CD4-positive, alpha-beta T cell treated with Interleukin-1 beta for 1 hour (primary cell): ENCODE measurements around the gene SLC66A2.
A peak's percentile ranks its signal among the peaks of the same experiment; 100 is the strongest.

Experiments used
- DNase-seq, 2 donors: peaks; one replicate each; pipeline ENCODE4 v3.0.0-alpha.2; 2020 to 2022

Gene SLC66A2

DNA sequence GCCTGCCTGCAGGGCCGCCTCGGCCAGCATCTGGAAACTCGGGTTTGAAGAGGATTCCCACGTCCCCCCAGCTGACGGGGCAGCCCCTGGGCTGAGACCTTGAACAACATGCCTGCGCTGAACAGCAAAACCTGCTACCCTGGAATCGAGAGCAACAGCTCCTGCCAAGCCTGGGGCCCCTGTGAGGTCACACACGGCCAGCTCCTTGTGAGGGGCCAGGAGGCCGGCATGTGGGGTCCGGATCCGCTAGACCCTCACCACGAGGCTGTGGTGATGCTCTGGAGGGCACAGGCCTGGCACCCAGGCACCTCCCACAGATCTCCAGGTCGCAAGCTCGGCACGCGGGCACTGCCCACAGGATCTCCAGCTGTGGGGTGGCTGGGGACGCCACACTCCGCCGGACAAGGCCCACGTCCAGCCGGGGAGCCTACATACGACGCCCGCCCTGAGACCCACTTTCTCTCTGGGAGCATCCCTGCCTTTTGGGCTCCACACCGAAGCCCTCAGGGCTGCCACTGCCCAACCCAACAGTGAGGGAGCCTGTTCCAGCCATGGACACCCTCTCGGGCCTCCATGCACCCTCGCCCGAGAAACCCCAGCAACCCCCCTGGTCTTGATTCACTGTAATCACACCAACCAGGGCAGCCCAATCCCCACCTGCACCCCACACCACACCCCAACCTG is 34.1 kb downstream of the SLC66A2 start:
- no peak for DNase-seq

DNA sequence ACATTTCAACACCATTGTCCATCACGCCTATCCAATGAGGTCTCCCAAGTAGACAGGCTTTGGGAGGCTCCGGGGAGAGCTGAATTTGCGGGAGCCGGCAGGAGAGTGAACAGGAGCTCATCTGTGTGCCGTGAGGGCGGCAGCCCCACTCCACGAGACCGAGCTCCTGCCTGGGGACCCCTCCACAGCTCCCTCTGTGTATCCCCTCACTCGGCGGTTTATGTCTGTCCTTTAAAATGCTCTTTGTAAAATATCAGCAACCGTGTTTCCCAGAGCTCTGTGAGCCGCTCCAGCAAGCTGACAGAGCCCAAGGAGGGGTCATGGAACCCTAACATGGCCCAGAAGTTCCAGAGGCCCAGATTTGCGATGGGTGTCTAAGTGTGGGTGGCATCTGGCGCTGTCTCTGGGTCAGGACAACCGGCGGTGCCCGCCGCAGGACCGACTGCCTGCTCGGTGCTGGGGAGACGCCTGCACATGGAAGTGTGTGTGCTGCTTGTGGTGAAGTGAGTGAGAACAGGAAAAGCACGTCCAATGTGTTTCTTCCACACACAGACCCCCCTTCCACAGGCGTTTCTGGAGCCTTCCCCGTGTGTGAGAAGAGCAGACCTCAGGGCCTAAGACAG is 34.8 kb downstream of the SLC66A2 start:
- DNase-seq = peak in 1 of 2 donors; percentile 0

DNA sequence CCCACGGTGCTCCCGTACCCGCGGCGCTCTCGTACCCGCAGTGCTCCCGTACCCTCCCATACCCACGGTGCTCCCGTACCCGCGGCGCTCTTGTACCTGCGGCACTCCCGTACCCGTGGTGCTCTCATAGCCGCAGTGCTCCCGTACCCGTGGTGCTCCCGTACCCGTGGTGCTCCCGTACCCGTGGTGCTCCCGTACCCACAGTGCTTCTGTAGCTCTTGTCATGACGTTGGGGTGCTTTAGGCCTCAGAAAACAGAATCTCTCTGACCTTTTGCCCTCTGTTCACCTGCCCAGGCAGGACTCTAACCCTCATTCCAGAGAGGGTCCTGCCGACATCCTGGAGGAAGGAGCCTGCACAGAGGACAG is 35.3 kb downstream of the SLC66A2 start:
- DNase-seq = no peak

DNA sequence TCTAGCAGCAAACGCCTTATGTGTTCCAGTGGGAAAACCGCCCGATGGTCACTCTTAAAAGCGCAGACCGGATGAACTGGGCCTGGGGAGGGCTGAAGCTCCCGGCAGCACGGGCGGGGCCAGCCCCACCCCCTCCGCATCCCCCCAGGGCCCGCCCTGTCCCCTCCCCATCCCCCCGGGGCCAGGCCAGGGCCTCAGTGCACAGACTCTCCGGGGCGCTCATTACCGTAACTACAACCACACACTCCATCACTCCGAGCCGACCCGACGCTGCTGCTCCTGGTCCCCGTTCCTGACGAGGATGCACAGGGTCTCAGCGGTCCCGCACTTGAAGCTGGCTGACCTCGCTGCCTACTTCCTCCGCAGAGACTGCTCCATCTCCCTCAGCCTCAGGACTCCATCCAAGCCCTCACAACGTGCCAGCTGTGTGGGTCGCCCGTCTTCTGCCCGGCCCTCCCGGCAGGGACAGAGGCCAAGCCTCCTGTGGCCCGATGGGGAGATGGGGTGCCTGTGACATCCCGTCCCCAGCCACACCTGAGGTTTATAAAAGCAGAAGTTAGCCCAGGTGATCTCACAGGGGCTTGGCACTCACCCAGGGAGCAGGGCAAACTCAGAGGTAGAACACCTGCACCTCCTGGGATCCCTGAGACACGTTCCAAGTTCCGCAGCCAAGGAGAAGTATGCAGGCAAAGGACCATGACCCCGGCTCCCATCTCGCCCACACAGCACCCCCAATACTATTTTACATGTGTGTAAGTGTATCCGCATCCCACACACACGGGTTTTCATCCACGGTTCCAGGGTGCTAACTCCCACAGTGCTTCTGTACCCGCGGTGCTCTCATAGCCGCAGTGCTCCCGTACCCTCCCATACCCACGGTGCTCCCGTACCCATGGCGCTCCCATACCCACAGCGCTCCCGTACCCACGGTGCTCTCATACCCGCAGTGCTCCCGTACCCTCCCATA is 36.0 kb downstream of the SLC66A2 start:
- DNase-seq = peak in 1 of 2 donors; percentile 0

DNA sequence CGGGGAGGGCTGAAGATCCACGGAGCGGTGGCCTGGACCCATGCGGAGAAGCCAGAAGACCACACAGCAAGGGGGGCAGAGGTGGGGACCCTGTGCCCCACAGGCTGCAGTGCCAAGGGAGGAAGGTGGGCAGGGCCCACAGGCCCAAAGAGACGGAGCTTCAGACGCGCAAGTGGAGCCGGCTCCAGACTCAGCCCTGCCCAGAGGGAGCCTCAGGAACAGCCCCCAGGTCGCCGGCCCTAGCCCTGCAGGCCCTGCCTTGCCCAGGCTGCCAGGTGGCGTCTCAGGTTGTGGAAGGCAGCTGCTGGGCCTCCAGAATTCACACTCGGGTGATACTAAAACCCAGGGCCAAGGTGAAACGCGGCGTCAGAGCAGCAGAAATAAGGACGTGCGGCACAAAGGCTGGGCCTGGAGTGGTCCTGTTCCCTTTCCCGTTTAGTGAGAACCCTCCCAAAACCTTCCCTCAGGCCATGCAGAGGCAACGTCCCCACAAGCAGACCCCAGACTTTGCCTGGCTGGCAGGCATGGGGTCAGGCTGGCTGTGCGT is 36.8 kb downstream of the SLC66A2 start:
- DNase-seq = peak in 1 of 2 donors; percentile 0

DNA sequence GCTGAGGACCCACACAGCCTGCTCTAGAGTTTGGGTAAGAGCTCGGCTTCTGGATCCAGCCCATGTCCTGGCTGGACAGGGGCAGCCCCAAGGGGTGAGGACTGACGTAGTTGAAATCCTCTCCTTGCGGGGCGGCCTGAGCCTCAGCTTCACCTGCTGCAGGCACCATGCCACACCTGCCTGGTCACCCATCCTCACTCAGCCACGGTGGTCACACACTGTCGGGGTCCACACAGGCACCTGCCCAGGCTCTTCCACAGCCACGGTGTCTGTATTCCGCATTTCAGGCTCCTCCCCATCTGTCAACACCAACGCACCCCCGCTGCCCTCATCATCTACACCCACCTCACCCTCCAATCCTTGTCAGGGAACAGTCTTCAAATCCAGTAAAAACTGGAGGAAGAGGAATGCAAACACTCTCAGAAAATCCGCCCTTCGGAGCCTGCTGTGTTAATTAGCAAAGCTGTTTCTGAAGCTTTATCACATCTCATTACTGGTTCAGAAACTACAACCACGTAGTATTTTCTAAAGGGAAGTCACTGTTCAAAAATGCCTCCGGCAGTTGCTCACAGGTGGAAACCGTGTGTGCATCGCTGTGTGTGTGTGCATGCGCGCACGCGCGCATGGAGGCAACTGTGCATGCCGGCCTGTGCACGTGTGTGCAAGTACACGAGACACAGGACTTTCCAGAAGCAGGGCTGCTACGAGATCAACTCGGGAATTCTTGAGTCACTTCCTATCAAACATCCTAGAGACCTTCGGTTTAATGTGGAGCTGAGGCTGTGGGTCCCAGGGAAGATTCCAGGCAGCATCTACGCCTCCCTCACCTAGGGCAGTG is 38.2 kb downstream of the SLC66A2 start:
- DNase-seq = peak in 1 of 2 donors; percentile 0

DNA sequence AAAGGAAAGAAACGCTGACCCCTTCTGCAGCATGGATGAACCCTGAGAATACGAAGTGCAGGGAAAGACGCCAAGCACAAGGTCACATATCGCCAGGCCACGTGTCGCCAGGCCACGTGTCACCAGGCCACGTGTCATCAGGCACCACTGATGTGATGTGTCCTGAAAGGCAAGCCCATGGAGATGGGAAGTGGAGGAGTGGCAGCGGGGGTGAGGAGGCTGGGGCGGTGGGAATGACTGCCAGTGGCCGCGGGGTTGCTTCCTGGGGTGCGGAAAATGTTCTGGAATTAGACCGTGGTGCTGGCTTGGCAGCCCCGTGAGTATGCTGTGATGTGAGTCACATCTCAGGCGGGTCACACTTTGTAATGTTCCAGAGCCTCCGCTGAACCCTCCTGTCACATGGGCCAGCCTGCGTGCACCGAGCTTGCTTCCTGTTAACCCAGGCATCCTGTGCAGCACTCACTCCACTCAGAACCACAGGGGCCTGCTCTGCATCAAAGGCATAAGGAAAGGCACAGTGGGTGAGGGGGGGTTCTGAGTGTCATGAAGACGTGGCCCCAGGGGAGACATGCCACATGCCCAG is 39.0 kb downstream of the SLC66A2 start:
- DNase-seq = peak in 1 of 2 donors; percentile 37

DNA sequence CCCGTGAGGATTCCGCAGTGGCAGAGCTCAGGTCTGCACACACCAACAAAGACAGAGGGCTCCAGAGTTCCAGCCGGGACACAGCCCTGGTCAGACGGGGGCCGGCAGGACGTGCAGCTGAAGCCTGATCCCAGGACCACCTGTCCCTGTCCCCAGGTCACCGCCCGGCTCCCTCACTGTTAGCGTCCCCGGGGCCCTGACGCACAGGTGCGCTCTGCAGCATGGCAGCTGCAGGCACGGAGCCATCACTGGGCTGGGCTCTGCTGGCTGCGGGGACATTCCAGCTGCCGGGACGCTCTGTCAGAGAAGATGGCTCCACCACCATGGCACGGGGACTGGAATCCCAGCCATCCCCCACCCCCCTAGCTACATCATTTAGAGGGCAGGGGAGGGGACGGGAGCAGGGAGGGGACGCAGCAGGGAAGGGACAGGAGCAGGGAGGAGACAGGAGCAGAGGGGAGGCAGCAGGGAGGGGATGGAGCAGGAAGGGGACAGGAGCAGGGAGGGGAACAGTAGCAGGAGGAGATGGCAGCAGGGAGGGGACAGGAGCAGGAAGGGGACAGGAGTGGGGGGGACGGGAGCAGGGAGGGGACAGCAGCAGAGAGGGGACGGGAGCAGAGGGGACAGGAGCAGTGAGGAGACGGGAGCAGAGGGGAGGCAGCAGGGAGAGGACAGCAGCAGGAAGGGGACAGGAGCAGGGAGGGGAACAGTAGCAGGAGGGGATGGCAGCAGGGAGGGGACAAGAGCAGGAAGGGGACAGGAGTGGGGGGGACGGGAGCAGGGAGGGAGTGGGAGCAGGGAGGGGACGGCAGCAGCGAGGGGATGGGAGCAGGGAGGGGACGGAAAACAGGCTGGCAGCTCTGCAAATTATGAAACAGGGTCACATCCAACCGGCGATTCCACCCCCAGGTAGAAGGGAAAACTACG is 39.8 kb downstream of the SLC66A2 start:
- DNase-seq = peak in 1 of 2 donors; percentile 0

DNA sequence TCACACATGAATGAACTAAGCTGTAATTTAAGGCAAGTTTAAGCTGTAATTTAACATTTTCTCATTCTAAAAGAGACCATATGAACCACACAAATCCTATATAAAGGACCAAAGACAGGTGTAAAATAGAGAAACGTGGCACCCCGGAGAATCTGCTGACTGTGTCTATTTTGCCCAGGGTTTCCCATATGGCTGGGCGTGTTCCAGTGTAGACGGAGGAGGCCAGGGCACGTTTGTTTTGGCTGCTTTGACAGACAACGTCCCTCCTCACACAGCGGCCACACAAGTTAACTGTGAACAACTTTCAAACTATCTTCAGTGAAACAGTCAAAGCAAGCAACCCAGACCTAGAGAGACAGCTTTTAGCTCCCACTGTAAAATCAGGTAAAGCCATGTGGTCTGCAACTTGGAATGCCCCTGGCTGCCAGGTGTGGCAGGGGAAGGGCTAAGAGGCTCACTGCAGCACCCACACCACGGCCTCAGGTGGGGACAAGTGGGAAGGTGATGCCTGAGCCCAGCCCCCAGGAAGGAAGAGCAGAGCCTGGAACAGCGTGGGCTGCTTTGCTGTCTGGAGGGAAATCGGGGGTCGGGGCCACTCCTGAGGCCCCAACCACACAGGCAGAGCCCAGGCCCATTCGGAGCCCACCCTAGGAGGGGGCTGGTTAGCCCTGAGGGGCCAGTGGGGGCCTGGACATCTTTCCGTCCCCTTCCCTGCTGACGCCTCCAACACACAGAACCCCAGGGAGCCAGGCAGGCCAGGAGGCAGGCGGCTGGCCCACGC is 40.7 kb downstream of the SLC66A2 start:
- DNase-seq = peak in 1 of 2 donors; percentile 0

DNA sequence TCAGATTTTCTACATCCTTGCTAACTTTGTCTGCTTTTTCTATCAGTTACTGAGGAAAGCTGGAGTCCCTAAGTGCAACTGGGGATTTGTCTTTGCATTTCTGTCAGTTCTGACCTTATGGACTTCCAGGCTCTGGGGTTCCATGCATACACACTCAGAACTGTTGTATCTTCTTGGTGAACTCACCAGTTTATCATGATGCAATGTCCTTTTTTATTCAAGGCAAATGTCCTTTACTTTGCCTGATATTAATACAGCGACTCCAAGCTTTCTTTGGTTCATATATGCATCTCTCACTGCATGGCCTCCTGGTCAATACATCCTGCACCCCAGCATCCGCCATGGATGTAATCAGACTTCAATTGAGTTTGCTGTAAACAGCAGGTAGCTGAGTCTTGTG is 44.7 kb downstream of the SLC66A2 start:
- no peak for DNase-seq

DNA sequence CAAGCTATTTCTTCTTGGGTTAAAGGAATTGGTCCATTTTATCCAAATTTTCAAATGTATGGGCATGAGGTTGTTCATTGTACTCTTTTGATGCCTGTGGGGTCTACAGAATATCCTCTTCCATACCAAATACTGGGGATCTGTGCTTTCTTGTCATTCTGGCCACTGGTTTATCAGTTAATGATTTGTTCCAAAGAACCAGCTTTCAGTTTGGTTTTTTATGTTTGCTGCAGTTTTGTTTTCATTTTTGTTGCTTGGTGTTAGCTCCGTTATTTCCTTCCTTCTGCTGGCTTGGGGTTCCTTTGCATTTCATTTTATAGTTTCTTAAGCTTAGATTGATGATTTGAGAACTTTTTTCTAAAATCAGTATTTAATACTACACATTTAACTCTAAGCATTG is 45.5 kb downstream of the SLC66A2 start:
- DNase-seq = no peak

DNA sequence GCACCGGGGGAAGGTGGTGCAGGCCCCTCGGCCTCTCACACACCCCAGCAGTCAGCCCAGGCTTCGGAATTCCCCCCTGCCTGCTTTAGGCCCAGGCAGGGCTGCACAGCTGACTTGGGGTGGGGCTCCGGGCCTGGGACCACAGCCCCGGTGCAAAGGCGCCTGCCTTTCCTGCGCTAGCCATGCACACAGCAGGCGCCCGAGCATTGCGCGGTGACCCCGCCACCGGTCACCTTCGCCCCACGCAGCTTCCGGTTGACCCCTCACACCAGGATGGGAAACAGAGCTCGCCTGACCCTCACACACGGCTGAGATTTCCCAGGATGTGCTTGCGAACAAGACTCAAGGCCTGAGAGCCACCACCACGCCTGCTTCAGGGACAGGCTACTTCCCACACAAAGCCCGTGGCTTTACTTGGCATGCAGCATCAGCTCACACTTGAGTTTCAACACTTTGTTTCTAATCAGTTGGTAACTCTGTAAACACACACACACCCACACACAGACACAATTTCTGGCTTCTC is 46.0 kb downstream of the SLC66A2 start:
- no peak for DNase-seq

DNA sequence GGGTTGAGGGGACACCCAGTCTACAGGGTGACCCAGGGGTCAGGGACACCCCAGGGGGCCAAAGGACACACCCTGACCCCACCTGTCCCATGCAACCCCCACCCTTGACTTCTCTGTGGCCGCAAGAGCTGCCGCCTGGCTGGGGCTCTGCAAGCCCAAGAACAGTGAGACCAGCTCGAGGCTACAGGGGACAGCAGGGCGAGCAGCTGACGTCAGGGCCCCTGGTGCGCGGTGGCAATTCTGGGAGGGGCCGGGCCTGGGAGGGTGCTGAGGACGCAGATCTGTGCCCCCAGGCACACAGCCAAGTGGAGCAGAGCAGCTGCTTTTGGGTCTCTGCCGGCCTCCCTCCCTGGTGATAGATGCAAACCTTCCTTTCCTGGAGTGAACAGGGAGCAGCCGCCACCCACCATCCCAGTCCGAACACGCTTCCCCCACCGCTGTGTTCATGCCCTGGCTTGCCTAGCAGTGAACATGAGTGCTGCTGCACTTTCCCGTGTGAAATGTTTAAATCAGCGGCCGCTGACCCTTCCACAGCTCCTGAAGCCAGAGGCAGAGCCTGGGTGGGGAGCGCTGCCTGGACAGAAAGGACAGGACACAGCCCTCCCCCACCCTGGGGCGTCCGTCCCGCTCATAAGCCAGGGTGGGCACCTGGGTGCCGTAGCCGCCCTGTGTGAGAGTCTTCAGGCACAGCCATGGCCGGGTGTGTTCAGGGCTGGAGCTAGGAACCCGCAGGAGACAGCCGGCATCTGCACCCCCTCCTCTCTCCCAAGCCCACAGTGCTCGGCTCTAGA is 46.9 kb downstream of the SLC66A2 start:
- no peak for DNase-seq

DNA sequence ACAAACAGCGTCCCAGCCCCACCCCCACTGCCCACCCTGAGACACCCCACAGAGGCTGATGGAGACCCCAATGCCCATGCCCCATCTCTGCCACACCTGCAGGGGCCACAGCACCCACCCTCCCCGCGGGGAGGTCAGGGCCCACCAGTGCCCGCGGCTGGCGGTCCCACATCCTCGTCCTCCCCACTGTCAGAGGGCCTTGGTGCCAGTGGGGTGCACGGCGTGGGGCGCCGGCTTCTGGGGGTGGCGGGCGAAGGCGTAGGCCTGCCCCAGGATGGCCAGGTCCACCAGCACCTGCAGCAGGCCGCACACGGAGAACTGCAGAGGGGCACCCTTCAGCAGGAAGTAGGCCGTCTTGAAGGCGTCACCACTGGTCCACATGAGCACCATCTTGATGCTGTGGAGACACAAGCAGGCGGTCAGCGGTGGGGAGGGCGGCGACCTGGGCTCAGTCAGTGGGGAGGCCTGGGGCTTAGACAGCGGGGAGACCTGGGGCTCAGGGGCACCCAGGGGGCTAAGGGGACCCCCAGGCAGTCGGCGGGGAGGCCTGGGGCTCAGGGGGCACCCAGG is 47.6 kb downstream of the SLC66A2 start:
- DNase-seq = no peak

DNA sequence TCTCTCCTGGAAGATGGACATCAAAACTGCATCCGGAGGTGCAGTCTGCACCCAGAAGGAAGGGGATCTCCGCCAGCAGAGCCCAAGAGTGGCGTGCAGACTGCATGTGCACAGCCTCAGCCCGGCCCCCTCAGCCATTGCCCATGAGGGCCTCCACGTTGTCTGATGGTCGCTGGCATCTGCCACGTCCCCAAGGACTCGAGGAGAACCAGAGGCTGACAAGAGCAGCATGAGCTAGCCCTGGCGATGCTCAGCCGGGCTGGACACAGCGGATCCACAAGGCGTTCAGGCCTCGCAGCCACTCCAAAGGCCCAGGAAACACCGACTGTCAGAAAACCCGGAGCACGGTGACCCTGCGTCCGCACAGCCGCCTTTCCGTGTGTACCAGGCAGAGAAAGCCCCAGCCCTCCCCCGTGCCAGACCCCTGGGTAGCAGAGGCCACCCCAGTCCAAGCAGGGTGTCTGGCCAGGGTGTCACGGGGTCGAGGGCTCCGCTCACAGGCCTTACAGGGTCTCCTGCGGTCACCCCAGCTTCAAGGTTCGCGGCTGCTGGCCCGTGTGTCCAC is 48.3 kb downstream of the SLC66A2 start:
- no peak for DNase-seq

DNA sequence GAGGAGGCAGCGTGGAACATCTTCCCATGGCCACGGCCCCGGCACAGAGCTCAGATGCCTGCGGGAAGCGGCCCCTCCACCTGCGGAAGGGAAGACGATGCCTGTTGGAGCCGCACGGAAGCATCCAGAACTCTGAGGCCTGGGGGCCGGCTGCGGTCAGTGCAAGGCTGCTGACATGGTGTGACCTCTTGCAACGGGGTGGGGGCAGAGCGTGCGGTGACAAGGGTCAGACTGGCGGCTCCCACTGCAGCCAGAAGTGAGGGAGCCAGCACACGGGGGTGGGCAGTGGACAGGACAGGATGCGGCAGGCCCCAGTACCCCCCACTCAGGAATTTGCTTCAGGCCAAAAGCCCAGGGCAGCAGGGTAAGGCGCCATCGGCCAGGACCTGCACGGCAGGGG is 48.8 kb downstream of the SLC66A2 start:
- no peak for DNase-seq

DNA sequence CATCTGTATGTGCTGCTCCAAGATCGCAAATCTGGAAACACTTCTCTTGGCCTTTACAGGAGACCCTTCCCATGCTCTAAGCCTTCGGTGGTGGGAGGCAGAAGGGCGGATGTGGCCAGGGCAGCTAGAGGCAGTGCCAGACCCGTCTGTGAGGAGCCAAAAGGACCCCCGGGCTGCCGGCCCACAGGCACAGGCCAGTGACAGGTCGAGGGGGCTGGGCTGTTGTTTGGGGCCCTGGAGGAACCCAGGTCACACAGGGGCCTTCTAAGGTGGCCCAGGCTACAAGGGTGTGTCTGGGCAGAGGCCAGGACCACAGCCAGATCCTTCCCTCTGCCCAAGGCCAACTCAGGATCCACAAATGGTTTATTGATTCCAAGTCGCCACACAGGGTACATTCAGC is 49.4 kb downstream of the SLC66A2 start:
- DNase-seq = no peak

DNA sequence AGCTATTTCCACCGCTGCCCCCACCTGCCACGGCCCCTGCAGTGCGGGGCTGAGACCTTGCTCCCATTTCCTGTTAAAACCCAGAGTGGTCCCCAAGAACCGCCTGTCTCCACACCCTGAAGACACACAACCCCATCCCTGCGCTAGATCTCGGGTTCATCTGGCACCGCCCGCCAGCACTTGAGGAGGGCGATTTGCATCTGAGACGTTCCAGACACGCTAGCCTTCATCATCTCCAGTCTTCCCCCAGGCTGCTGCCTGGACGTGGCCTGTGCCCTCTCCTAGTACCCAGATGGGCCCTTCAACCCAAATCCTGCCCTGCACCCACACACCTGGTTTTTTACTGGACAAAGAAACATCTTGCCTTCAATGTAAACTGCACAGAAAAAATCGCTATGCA is 49.8 kb downstream of the SLC66A2 start:
- no peak for DNase-seq
